Ascending aorta (tissue), 2 donors: ENCODE results near the gene RAB4B. TPM values are rescaled to one million over a fixed set of nuclear protein-coding genes. Genes with fewer than 3 reads are reported as not detected.
"Not testable (repeated sequence)": the region's sequence is repeated elsewhere in the genome, so short reads cannot be mapped to it uniquely, and the experiment has no call there.

Experiments
- DNase-seq, 2 donors: peaks; one replicate each; pipeline ENCODE4 v3.0.0-alpha.2; 2019; ENCODE audit warnings: low spot score in 2 of 2
- H3K27ac ChIP-seq, 2 donors: fragments of 200-600 bp; sonication (generic); one replicate each; pipeline ENCODE4 v1.5.1; 2016 to 2017; ENCODE audit warnings: mild to moderate bottlenecking in 1 of 2
- H3K27me3 ChIP-seq: fragments of 200-600 bp; sonication (generic); one replicate; pipeline ENCODE4 v1.5.1; 2017
- H3K36me3 ChIP-seq, 2 donors: fragments of 200-600 bp; sonication (generic); one replicate each; pipeline ENCODE4 v1.5.1; 2016
- H3K4me1 ChIP-seq, 2 donors: fragments of 200-600 bp; sonication (generic); one replicate each; pipeline ENCODE4 v1.5.1; 2016 to 2017; ENCODE audit warnings: mild to moderate bottlenecking in 1 of 2
- H3K4me3 ChIP-seq, 2 donors: fragments of 200-600 bp; sonication (generic); one replicate each; pipeline ENCODE4 v1.5.1; 2016 to 2017; ENCODE audit warnings: mild to moderate bottlenecking in 1 of 2
- H3K9me3 ChIP-seq, 2 donors: fragments of 200-600 bp; sonication (generic); one replicate each; pipeline ENCODE4 v1.5.1; 2016
- intact Hi-C: fragments of 100-400 bp; cut with DNase I; formaldehyde crosslinking; loops from one replicate; pipeline ENCODE4 v1.15.1; 2023
- total RNA-seq: library from RNA; depleted of rRNA; stranded (reverse); fragments of >200 nt; gene quantifications from one replicate; pipeline ENCODE4 v1.1.0, GENCODE V29; 2016
- TF ChIP-seq, protein P1 (sequence below), 3 experiments: fragments of 200-600 bp in 2 of 3; fragments of 450-650 bp in 1 of 3; sonication (generic) in 2 of 3; IDR thresholded peaks; one replicate each; pipeline ENCODE4 v1.5.1; 2016 to 2019; ENCODE audit warnings: antibody characterized with exemption in 3 of 3, mild to moderate bottlenecking in 1 of 3, moderate library complexity in 1 of 3

Gene RAB4B
- total RNA-seq, 1 donor from 2014 or later, result 56.8 TPM

DNA sequence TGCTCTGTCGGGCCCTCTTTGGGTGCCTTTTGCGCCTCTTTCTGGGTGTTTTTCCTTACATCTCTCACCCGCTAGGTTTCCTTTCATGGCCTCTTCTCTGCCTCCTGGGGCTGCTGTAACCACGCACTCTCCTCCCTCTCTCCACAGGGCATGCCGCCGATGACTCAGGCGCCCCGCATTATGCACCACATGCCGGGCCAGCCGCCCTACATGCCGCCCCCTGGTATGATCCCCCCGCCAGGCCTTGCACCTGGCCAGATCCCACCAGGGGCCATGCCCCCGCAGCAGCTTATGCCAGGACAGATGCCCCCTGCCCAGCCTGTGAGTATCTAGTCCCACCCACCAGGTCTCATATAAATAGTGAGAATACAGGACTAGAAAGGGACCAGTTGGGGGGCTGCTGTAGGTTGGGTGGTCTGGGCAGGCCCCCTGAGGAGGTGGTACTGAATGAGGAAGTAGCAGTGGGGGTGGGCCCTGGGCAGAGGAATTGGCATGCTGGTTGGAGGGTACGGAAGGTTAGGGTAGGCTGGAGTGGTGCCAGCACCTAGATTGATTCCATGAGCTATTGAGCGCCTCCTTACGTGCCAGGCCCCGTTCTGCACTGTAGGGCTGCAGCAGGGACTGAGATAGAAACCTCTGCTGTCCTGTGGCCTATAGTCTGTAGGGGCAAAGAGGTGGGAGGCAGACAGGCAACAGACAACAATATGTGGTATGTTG is 15.1 kb upstream of the RAB4B start:
- Histone ChIP-seq H3K27me3 (no peaks in the 10 kb centered on the region), H3K4me1 (no peaks in the 10 kb centered on the region), H3K4me3 (no peak overlapping the region), H3K27ac (no peak overlapping the region), H3K36me3 (peaks cover 84 to 93% of the 10 kb centered on the region in 2 donors), H3K9me3 (no peaks in the 10 kb centered on the region)
- TF ChIP-seq, protein P1, sequence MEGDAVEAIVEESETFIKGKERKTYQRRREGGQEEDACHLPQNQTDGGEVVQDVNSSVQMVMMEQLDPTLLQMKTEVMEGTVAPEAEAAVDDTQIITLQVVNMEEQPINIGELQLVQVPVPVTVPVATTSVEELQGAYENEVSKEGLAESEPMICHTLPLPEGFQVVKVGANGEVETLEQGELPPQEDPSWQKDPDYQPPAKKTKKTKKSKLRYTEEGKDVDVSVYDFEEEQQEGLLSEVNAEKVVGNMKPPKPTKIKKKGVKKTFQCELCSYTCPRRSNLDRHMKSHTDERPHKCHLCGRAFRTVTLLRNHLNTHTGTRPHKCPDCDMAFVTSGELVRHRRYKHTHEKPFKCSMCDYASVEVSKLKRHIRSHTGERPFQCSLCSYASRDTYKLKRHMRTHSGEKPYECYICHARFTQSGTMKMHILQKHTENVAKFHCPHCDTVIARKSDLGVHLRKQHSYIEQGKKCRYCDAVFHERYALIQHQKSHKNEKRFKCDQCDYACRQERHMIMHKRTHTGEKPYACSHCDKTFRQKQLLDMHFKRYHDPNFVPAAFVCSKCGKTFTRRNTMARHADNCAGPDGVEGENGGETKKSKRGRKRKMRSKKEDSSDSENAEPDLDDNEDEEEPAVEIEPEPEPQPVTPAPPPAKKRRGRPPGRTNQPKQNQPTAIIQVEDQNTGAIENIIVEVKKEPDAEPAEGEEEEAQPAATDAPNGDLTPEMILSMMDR (IDR thresholded peaks at IDR 0.05), result no peak
- DNase-seq, result no peak
- intact Hi-C loops, result no loop called here

GRCh38 chr19:40763526-40763925 is 14.5 kb upstream of the RAB4B start:
- H3K4me1 ChIP-seq, result no peaks in the 10 kb centered on the region
- H3K36me3 ChIP-seq, result peaks cover 78 to 87% of the 10 kb centered on the region in 2 donors
- H3K4me3 ChIP-seq, result no peak overlapping the region
- H3K9me3 ChIP-seq, result no peaks in the 10 kb centered on the region
- H3K27ac ChIP-seq, result no peak overlapping the region
- TF ChIP-seq, protein P1 (IDR thresholded peaks at IDR 0.05), result no peak
- H3K27me3 ChIP-seq, result no peaks in the 10 kb centered on the region
- intact Hi-C loops, result no loop called here
- no peak for DNase-seq

GRCh38 chr19:40763963-40764362 is 14.1 kb upstream of the RAB4B start:
- intact Hi-C loops, result no loop called here
- peaks cover 73 to 83% of the 10 kb centered on the region in 2 donors for H3K36me3 ChIP-seq

DNA sequence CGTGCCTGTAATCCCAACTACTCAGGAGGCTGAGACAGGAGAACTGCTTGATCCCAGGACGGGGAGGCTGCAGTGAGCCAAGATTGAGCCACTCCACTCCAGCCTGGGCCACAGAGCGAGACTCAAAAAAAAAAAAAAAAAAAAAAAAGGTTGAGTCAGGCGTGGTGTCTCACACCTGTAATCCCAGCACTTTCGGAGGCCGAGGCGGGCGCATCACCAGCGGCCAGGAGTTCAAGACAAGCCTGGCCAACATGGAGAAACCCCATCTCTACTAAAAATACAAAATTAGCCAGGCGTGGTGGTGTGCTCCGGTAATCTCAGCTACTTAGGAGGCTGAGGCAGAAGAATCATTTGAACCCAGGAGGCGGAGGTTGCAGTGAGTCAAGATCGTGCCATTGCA is 11.7 kb upstream of the RAB4B start:
- H3K9me3 ChIP-seq, H3K4me1 ChIP-seq, DNase-seq, intact Hi-C loops, H3K27ac ChIP-seq, H3K27me3 ChIP-seq, H3K4me3 ChIP-seq: not testable (repeated sequence)
- H3K36me3 ChIP-seq, result peaks cover 50 to 58% of the 10 kb centered on the region in 2 donors

More at GRCh38 chr19:40763963-40764362, 14.1 kb upstream of the RAB4B start:
- H3K4me1 ChIP-seq, result no peaks in the 10 kb centered on the region
- DNase-seq, result no peak
- H3K27ac ChIP-seq, result no peak overlapping the region
- TF ChIP-seq, protein P1 (IDR thresholded peaks at IDR 0.05), result no peak
- H3K4me3 ChIP-seq, result no peak overlapping the region
- H3K27me3 ChIP-seq, result no peaks in the 10 kb centered on the region
- H3K9me3 ChIP-seq, result no peaks in the 10 kb centered on the region

DNA sequence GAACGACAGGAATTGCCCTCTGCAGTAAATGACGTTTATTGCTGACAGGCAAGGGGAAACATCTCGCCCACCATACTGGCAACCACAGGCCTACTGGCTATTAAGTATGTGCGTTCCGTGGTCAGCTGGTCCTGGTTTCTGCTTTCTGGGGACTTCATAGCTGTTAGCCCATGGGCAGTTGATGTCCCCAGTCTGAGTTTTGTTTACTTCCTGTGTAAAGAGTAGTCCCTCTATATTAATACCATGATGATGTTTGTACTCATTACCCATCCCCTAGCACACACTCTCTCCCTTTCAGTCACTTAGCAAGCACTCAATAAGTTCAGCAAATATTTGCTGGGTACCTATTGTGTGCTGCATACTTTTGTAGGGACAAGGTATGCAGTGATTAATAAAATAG is 9.2 kb upstream of the RAB4B start:
- Histone ChIP-seq H3K27ac (no peak overlapping the region), H3K27me3 (no peaks in the 10 kb centered on the region), H3K4me3 (no peak overlapping the region), H3K36me3 (peaks cover 31 to 34% of the 10 kb centered on the region in 2 donors), H3K4me1 (no peaks in the 10 kb centered on the region), H3K9me3 (no peaks in the 10 kb centered on the region)
- intact Hi-C loops, result no loop called here
- no peak for DNase-seq
- TF ChIP-seq, protein P1 (IDR thresholded peaks at IDR 0.05), result no peak

- intact Hi-C loops, result loop anchor here (10.0 kb wide), 2 partner anchors 306 to 494 kb away; partner anchors contain the start of genes BLVRB, HNRNPUL1 and SPTBN4
- H3K4me3 ChIP-seq, DNase-seq, H3K4me1 ChIP-seq, H3K27me3 ChIP-seq, H3K27ac ChIP-seq, H3K9me3 ChIP-seq: not testable (repeated sequence)
- peaks cover 9 to 10% of the 10 kb centered on the region in 2 donors for H3K36me3 ChIP-seq
These were observed 6.8 kb upstream of the RAB4B start for GRCh38 chr19:40771101-40771862.
